ENCODE measurements around the gene IFT22. TPM values are rescaled to one million over a fixed set of nuclear protein-coding genes. Genes with fewer than 3 reads are reported as not detected.

IFT22 gene
- total and polyA plus RNA-seq, 2 of the 8 experiments (the other 6 are each of a cell fraction or from before 2014, with no cell fraction given) = 17.7 to 18.9 TPM

DNA sequence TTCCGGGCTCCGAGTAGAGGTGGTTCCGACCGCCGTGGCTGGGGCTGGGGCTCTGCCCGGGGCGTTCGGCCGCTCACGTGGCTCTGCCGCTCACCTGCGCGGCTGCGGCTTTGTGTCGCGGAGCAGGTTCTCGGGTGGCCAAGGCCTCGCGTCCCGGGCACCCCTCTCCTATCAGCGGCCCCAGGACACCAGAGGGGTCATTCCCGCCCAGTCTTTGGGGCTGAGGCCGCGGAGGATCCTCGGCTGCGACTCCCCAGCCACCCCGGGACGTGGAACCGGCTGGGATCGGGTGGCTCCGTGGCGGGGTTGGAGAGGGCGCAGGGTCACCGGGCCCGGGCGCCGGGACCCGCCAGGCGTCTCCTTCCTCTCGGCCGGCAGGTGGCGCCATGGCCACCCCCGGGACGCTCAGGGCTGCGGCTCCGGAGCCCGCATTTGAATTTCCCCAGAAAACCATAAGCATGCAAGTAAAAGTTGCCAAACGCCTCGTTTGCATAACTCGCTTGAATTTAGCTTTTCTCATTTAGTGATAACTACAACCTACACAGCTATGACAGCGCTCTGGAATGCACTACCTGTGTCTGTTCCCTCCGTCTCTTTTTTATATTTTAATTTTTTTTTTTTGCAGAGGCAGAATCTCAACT, 42.2 kb upstream of the IFT22 start (continued):
- TF ChIP-seq CHD7 (IDR thresholded peaks at IDR 0.05; ENCODE audit: insufficient replicate concordance, low read length) (no peak), SAP30 (IDR thresholded peaks at IDR 0.05; ENCODE audit: insufficient read depth, insufficient replicate concordance, low read length) (no peak), BACH1 (IDR thresholded peaks at IDR 0.05; ENCODE audit: low read length) (peak; percentile 61), RBBP5 (IDR thresholded peaks at IDR 0.05; ENCODE audit: borderline replicate concordance, low read depth, low read length) (no peak), GABPA (IDR thresholded peaks at IDR 0.05; ENCODE audit: borderline replicate concordance, insufficient read depth, low read length) (peak; percentile 31; the same call in 1 of the 2 replicates), JUN (IDR thresholded peaks at IDR 0.05; ENCODE audit: low read depth, low read length) (no peak), TAF7 (optimal IDR thresholded peaks at IDR 0.05; ENCODE audit: borderline replicate concordance, low read depth, low read length) (peak; percentile 65), BRCA1 (IDR thresholded peaks at IDR 0.05; ENCODE audit: low read depth, low read length) (no peak)

Data from H1 (cell line).